MG63 (cell line): ENCODE measurements around the gene PGBD2. TPM values are rescaled to one million over a fixed set of nuclear protein-coding genes. Genes with fewer than 3 reads are reported as not detected.

Experiments
- DNase-seq: peaks from one replicate; pipeline ENCODE4 v3.0.0-alpha.2; 2020
- H3K27me3 ChIP-seq: fragments of 250-450 bp; sonication (Bioruptor Pico); 2 replicates; pipeline ENCODE4 v1.5.1; 2020; ENCODE audit warnings: mild to moderate bottlenecking, moderate library complexity
- H3K36me3 ChIP-seq: fragments of 250-450 bp; sonication (Bioruptor Pico); 2 replicates; pipeline ENCODE4 v1.5.1; 2020; ENCODE audit warnings: mild to moderate bottlenecking, moderate library complexity
- H3K4me3 ChIP-seq: fragments of 250-450 bp; sonication (Bioruptor Pico); 2 replicates; pipeline ENCODE4 v1.5.1; 2020; ENCODE audit warnings: mild to moderate bottlenecking, moderate library complexity
- H3K9me3 ChIP-seq: fragments of 250-450 bp; sonication (Bioruptor Pico); 2 replicates; pipeline ENCODE4 v1.5.1; 2020; ENCODE audit warnings: mild to moderate bottlenecking, moderate library complexity
- total RNA-seq: library from RNA; depleted of rRNA; stranded (reverse); fragments of >200 nt; shearing (Covaris generic); gene quantifications from 2 replicates; pipeline ENCODE4 v1.2.3, GENCODE V29; 2014; ENCODE audit warnings: low replicate concordance; rRNA removed

Gene PGBD2, protein sequence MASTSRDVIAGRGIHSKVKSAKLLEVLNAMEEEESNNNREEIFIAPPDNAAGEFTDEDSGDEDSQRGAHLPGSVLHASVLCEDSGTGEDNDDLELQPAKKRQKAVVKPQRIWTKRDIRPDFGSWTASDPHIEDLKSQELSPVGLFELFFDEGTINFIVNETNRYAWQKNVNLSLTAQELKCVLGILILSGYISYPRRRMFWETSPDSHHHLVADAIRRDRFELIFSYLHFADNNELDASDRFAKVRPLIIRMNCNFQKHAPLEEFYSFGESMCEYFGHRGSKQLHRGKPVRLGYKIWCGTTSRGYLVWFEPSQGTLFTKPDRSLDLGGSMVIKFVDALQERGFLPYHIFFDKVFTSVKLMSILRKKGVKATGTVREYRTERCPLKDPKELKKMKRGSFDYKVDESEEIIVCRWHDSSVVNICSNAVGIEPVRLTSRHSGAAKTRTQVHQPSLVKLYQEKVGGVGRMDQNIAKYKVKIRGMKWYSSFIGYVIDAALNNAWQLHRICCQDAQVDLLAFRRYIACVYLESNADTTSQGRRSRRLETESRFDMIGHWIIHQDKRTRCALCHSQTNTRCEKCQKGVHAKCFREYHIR
- total RNA-seq: 7.0 and 9.6 TPM in 2 replicates

DNA sequence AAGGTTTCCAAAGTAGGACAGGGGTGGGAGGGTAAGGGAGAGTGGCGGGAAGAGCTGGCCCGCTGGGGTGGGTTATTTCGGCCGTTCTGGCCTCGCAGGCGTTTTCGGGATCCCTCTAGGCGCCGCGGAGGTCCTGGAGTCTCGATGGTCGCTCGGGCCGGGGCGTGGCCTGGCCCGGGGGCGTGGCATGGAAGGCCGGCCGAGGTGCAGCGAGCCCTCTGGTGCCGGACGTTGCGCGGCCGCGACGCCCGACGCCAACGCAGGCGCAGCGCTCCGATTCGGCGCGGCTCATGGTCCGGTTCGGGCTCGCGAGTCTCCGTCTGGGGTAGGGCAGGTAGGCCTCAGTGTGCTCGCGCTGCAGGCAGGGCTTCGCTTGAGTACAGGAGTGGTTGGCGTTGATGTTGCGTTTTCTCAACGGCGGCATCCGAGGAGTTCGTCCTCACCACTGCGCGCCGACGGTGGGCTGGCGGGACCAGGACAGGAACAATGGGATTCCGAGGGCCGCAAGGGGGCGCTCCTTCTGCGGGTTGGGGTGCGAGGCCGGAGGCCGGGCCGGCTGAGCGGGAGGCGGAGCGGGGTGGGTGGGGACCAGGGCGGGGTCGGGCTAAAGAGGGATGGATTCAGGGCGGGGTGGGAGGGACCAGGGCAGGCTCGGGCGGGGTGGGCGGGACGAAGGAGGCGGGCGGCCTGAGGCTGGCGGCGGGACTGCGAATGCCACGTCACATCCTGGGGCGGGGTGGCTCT is at the start of gene PGBD2:
PGBD2 (plus strand) TSS at position 227 of the 744 bp plus-strand sequence. CDS start 7,628 bp downstream, outside the sequence.
- Histone ChIP-seq H3K27me3 (peaks cover 5% of the 10 kb centered on the region; the same call in 1 of the 2 replicates), H3K36me3 (no peaks in the 10 kb centered on the region), H3K4me3 (peak within 1 kb of the TSS; percentile 72), H3K9me3 (no peaks in the 10 kb centered on the region)
- peak; percentile 94 for DNase-seq

DNA sequence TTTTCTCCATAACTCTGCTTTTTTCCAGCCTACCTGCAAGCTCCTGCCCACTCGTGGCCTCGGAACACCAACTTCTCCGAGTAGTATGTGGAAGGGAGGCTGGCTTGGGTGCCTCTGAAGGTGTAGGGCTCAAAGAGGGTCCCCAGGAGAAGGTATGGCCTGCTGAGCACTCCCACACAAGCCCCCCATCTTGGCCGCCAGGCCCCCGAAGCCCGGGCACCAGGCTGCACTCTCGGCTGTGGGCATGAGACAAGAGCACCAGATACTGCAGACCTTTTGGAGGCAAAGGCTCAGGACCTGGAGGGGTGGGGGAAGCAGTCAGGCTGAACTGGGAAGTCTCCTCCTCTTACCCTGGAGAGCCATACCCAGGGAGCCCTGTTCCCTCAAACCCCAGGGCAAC is 48.8 kb upstream of the PGBD2 start:
- peak overlapping the region; percentile 74 for H3K4me3 ChIP-seq
- no peaks in the 10 kb centered on the region for H3K9me3 ChIP-seq
- H3K36me3 ChIP-seq: peaks cover 55% of the 10 kb centered on the region
- no peaks in the 10 kb centered on the region for H3K27me3 ChIP-seq
- DNase-seq: no peak

DNA sequence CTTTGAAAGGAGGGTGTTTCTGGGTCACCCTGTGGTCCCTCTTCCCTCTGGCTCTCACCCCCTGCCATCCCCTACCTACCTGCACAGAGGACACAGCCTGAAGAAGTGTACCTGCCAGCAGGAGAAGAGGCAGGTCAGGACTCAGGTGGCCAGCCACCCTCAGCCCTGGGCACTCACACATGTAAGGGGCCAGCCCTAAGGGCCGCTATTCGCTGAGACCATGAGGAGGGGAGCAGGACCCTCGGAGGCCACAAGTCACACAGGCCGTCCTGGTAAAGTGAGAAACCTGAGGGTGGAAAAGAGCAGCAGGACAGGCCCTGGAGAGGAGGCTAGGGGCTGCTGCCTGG is 48.3 kb upstream of the PGBD2 start:
- H3K27me3 ChIP-seq: no peaks in the 10 kb centered on the region
- H3K9me3 ChIP-seq: no peaks in the 10 kb centered on the region
- no peak for DNase-seq
- peak overlapping the region; percentile 74 for H3K4me3 ChIP-seq
- H3K36me3 ChIP-seq: peaks cover 50% of the 10 kb centered on the region

DNA sequence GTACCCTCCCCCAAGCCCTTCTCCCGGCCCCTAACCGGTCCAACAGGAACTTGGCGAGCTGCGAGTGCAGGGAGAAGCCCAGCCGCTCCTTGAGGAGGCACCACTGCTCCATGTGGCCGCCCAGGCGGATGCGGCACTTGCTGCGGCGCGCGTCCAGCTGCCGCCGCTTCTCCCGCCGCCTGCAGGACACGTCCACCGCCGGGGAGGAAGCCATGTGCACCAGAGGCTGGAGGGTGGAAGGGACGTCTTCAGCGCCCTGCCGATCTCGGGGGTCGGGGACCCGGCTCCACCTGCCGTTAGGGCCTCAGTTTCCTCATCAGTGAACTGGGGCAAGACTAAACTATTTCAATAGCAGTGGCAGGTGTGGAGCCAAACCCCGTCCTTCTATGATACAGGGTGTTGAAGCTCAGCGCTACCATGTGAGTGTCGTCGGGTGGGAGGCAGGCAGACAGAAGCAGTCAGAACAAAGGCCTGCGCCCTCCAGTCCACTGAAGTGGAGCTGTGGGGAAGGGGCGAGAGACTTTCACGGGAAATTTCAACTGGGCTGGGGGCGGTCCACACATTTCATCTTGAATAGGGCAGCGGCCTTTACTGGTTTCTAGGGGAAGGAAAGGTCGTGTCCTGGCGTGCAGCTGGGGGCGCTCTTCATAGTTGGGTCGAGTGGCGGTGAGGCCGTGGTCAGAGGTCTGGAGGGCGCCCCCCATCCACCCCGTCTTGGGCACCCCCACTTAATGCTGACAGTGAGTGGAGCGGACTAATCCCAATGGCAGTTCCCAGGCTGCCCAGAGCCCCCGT is 47.7 kb upstream of the PGBD2 start:
- H3K9me3 ChIP-seq: no peaks in the 10 kb centered on the region
- H3K4me3 ChIP-seq: peak overlapping the region; percentile 74
- DNase-seq: peak; percentile 77
- no peaks in the 10 kb centered on the region for H3K27me3 ChIP-seq
- H3K36me3 ChIP-seq: peaks cover 45% of the 10 kb centered on the region

DNA sequence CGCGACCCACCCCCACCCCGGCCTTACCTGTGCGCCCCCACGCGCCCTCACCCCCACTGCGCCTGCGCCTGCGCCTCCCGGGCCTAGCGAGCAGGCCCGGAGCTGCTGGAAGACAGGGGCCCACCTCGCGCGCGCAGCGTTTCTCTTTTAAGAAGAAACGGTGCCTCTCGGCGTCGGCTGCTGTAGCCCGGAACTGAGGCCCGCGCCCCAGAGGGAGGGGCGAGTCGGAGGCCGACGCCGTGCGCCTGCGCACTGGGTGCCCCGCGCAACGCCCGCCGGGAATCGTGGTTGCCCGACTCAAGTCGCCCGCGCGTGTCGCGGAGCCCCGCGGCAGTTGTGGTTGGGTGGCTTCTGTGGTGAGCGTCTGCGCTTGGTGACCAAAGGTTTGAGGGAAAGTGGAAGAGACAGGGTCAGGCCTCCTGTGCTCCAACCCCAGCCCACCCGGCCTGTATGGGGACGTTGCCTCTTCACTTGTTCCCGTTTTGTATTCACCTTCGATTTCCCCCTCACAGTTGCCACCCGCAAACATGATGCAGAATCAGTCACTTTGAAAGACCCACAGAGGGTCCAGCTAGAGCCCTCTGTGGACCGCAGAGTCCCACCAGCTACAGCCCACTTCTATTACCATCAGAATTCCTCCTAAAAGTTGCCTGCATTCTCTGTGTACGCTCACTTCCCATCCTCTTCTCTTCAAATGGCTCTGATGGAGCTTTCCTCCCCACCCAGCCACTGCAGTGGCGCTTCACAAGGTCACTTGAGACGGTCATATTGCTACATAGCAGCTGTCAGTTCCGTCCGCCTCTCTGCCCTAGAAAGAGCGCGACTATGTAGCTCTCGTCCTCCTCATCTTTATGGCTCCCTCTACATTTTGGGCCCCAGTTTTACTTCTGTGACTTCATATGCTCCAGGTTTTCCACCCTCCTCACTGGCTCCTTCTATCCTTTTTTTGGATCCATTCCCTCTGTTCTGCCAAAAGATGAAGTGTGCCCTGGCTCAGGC is 46.8 kb upstream of the PGBD2 start, which contains the start of gene ZNF692:
ZNF692 (minus strand) TSS at position 195 of the 999 bp plus-strand sequence. CDS start 776 bp downstream, outside the sequence.
- no peaks in the 10 kb centered on the region for H3K9me3 ChIP-seq
- peak within 1 kb of the TSS; percentile 74 for H3K4me3 ChIP-seq
- DNase-seq: peak; percentile 98
- no peaks in the 10 kb centered on the region for H3K27me3 ChIP-seq
- peaks cover 36% of the 10 kb centered on the region for H3K36me3 ChIP-seq

DNA sequence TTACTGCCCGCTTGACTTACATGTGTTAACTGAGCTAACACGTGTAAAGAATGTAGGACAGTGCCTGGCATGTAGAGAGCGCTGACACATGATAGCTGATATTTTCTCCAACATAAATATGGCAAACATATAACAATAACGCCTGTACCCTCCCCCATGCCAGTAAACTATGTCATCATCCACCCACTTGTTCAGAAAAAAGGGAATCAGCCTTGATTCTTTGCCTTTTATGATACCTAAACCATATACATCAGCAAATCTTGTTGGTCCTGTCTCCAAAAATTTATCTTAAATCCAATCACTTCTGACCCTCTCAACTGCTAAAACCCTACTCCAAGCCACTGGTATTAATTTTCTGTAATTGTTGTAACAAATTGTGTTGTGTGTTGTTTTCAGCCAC is 46.0 kb upstream of the PGBD2 start:
- H3K4me3 ChIP-seq: no peak overlapping the region

DNA sequence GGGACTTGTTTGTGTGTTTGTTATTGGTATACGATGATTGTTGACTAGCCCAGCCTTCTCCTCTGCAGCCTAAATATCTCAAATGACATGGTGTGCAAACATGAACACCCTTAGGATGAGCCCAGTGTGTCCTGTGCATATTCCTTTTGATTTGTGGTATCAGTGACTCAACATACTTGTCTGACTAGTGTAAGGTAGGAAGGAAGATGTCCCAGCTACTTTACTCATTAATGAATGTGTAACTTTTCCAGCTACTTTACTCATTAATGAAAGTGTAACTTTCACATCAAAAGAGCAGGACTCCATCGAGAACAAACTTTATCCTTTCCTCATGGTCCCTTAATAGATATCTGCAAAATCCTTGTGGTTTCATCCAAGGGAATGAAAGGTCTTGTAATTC is 44.4 kb upstream of the PGBD2 start:
- Histone ChIP-seq H3K36me3 (peaks cover 13% of the 10 kb centered on the region), H3K27me3 (0 out of 2 replicates have a peak, but pooled peaks cover 2% of the 10 kb centered on the region), H3K4me3 (no peak overlapping the region), H3K9me3 (no peaks in the 10 kb centered on the region)
- no peak for DNase-seq

More for the DNA sequence above, 46.0 kb upstream of the PGBD2 start:
- Histone ChIP-seq H3K36me3 (peaks cover 29% of the 10 kb centered on the region), H3K9me3 (no peaks in the 10 kb centered on the region), H3K27me3 (0 out of 2 replicates have a peak, but pooled peaks cover 2% of the 10 kb centered on the region)
- DNase-seq: no peak

DNA sequence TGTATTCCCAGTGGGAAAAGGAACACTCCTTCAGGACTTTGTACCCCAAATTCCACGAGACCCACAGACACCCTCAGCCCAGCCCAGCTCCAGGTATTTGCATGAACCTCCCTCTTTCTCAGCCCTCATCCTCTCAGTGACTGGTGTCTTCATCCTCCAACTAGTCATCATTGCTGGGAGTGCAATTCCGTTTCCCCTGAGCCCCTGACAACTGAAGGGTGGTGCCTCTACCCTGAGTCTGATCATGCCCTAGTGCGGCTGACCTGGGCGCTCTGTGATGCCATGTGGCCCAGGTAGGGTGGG is 43.4 kb upstream of the PGBD2 start:
- H3K4me3 ChIP-seq: peak overlapping the region; percentile 42
- no peaks in the 10 kb centered on the region for H3K9me3 ChIP-seq
- peaks cover 2% of the 10 kb centered on the region for H3K36me3 ChIP-seq
- H3K27me3 ChIP-seq: 0 out of 2 replicates have a peak, but pooled peaks cover 2% of the 10 kb centered on the region
- DNase-seq: no peak

DNA sequence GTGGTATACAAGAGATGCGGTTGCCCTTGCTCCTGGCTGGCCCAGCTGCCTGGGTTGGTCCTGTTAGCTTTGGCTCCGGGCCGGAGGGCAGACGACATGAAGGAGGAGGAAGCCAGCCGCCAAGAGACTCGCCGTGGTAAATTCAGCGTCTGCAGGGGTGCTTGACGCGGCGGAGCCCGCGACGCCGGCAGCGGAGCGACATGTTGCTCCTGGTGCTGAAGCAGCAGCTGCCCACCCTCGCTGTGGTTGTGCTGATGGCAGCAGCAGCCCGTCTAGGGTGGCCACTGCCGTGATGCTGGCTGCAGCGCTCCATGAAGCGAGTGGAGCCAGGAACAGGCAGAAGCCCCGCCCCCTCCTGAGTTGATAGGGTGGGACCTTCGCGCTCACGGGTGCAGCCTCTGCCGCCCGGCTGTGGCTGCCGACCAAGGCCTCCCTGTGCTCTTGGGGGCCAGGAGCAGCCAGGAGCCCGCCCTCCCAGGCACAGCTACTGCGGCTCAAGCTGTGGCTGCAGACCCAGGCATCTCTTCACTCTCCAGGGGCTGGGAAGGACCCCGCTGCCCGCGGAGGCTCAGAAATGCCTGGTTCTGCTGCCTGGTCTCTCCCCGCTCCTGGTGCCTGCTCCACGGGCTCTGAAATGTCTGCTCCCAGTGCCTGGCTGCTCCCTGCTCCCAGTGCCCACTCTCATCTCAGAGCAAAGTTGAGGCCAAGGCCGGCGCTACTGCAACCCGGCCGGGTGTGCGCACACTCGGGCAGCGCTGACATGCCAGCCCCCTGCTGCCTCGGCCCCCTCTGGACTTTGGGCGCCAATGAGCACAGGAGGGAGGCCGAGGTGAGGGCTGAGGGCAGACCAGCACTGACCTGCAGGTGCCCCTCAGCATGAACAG is 42.8 kb upstream of the PGBD2 start:
- Histone ChIP-seq H3K9me3 (no peaks in the 10 kb centered on the region), H3K36me3 (no peaks in the 10 kb centered on the region), H3K4me3 (peak overlapping the region; percentile 42), H3K27me3 (0 out of 2 replicates have a peak, but pooled peaks cover 2% of the 10 kb centered on the region)
- DNase-seq: peak; percentile 75

DNA sequence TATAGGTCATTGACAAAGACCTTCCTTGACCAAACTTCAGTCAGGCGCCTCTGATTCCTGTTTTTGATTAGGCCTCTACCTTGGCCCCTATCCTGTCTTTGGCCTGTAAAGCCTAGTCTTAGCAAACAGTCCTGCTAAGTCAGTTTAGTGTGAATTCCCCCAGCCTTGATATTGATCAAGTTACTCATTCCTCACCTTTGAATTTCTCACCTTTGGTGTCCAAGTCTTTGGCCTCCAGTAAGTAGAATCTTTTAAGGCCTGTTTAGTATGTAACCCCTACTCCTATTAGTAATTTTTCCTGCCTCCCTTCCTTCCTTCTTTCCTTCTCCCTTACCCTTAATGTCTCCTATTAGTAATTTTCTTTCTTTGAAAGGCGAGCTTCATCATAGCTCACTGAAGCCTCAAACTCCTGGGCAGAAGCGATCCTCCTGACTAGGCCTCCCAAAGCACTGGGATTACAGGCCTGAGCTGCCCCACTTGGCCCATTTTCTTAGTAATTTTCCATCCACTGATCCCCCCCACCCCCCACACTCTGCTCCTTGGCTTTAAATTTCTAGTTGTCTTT is 34.1 kb upstream of the PGBD2 start:
- no peaks in the 10 kb centered on the region for H3K36me3 ChIP-seq
- no peaks in the 10 kb centered on the region for H3K9me3 ChIP-seq
- H3K4me3 ChIP-seq: peak overlapping the region; percentile 79
- 0 out of 2 replicates have a peak, but pooled peaks cover 3% of the 10 kb centered on the region for H3K27me3 ChIP-seq
- no peak for DNase-seq

DNA sequence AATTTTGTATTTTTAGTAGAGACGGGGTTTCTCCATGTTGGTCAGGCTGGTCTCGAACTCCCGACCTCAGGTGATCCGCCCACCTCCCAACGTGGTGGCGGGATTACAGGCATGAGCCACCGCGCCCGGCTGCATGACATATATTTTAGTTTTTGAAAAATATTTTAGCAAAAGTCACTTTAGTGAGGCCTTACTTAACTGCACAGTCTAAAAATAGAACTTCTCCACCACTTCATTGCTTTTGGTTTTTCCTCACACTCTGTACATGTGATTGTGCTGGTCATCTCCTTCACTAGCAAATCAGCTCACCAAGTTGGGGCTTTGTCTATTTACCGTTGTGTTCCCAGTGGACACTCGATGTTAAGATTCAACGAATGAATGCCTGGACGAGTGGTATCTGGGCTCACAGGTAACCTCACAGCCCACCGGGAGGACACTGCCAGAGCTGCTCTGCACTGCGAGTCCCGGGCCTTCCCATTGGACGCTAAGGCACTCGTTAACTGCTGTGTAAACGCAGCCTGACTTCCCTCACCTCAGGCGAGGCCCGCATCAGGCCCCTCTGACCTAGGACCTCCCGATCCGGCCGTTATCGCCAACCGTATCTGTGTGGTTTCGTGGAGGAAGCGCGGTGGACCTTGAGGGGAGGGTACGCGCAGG is 33.2 kb upstream of the PGBD2 start:
- peak; percentile 77 for DNase-seq
- H3K36me3 ChIP-seq: no peaks in the 10 kb centered on the region
- no peaks in the 10 kb centered on the region for H3K9me3 ChIP-seq
- H3K27me3 ChIP-seq: 0 out of 2 replicates have a peak, but pooled peaks cover 3% of the 10 kb centered on the region
- peak overlapping the region; percentile 79 for H3K4me3 ChIP-seq

DNA sequence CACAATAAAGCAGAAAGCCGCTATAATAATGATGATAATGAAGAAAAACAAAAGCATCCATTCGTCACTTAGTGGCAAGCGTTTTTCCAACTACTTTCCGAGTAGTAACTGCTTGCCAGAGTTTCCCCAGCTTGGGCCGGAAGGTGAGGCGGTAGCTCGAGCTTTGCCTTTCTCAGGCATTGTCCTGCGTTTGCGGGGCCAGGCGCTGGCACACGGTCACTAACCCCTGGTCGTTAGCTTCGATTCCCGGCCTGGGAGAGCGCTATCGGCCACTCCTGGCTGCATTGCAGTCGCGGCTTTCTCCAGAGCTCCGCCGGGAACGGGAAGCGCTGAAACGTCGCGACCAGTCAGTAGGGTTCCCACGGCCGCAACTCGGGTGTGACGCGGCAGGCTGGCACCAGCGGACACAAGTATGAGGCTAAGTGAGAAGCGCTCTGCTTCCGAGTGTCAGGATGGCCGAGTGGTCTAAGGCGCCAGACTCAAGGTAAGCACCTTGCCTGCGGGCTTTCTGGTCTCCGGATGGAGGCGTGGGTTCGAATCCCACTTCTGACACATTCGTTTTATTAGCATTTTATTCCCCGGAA is 32.5 kb upstream of the PGBD2 start:
- Histone ChIP-seq H3K36me3 (no peaks in the 10 kb centered on the region), H3K4me3 (peak overlapping the region; percentile 79), H3K27me3 (0 out of 2 replicates have a peak, but pooled peaks cover 3% of the 10 kb centered on the region), H3K9me3 (no peaks in the 10 kb centered on the region)
- peak; percentile 94 for DNase-seq

DNA sequence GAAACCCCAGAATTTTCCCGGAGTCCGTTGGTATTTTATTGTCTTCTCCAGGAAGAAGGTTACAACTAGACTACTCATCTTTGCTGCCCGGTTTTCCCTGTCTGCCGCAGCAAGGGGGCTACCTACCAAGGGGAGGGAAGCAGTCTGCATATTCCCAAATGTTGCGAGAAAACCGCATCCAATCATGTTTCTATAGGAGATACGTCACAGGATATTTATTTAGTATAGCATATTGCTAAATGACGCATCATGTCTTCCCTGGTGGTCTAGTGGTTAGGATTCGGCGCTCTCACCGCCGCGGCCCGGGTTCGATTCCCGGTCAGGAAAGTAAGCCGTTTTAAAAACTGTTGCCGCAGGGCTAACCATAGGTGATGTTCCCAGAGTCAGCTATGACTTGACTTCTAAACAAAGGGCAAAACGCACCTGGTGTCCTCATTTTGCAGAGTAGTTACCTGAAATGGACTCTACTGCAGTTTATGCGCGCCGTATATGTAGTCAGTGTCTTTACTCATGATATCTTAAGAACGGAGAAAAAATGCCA is 32.0 kb upstream of the PGBD2 start:
- no peaks in the 10 kb centered on the region for H3K36me3 ChIP-seq
- H3K27me3 ChIP-seq: 0 out of 2 replicates have a peak, but pooled peaks cover 3% of the 10 kb centered on the region
- H3K4me3 ChIP-seq: peak overlapping the region; percentile 79
- H3K9me3 ChIP-seq: no peaks in the 10 kb centered on the region
- DNase-seq: no peak
